Breast epithelium (tissue), 4 donors: ENCODE data around the gene DLST. TPM values are rescaled to one million over a fixed set of nuclear protein-coding genes. Genes with fewer than 3 reads are reported as not detected.

Source experiments
- DNase-seq, 2 donors: peaks; one replicate each; pipeline ENCODE4 v3.0.0-alpha.2; 2019; ENCODE audit warnings: low spot score in 2 of 2
- H3K27ac ChIP-seq, 2 donors: fragments of 200-600 bp; sonication (generic) in 1 of 2; one replicate each; pipeline ENCODE4 v1.5.1; 2016 to 2019; ENCODE audit warnings: mild to moderate bottlenecking in 1 of 2
- H3K27me3 ChIP-seq, 2 donors: fragments of 200-600 bp; sonication (generic) in 1 of 2; one replicate each; pipeline versions ENCODE4 v1.5.1 to v1.6.0; 2017 to 2019; ENCODE audit warnings: control low read depth in 1 of 2, mild to moderate bottlenecking in 1 of 2
- H3K36me3 ChIP-seq: fragments of 200-600 bp; one replicate; pipeline ENCODE4 v1.5.1; 2019
- H3K4me1 ChIP-seq, 2 donors: fragments of 200-600 bp; sonication (generic); one replicate each; pipeline ENCODE4 v1.5.1; 2016 to 2019; ENCODE audit warnings: control low read depth in 1 of 2
- H3K4me3 ChIP-seq, 3 donors: fragments of 200-600 bp; sonication (generic); 1 replicate in 2 of 3; 2 replicates in 1 of 3; pipeline ENCODE4 v1.5.1; 2016 to 2019; ENCODE audit warnings: mild to moderate bottlenecking in 3 of 3, moderate library complexity in 2 of 3
- H3K9me3 ChIP-seq, 2 donors: fragments of 200-600 bp; sonication (generic) in 1 of 2; one replicate each; pipeline ENCODE4 v1.5.1; 2016 to 2019; ENCODE audit warnings: control low read depth in 1 of 2
- CTCF ChIP-seq, 3 donors: fragments of 450-650 bp; IDR thresholded peaks; one replicate each; pipeline ENCODE4 v1.5.1; 2016 to 2017; ENCODE audit warnings: antibody characterized with exemption in 3 of 3, mild to moderate bottlenecking in 3 of 3, moderate library complexity in 3 of 3
- POLR2A ChIP-seq: fragments of 450-650 bp; IDR thresholded peaks from one replicate; pipeline ENCODE4 v1.6.1; 2016; ENCODE audit warnings: antibody characterized with exemption, mild to moderate bottlenecking, moderate library complexity
- POLR2AphosphoS5 ChIP-seq, 3 donors: sonication (generic); formaldehyde crosslinking; IDR thresholded peaks; one replicate each; pipeline ENCODE4 v1.6.1; 2017; ENCODE audit warnings: antibody characterized with exemption in 3 of 3
- intact Hi-C: fragments of 100-400 bp; cut with DNase I; formaldehyde crosslinking; loops from one replicate; pipeline ENCODE4 v1.15.1; 2023; ENCODE audit warnings: low total_unique reads
- total RNA-seq, 3 donors: library from RNA; depleted of rRNA; stranded (reverse); fragments of >200 nt; gene quantifications; one replicate each; pipeline ENCODE4 v1.1.0, GENCODE V29; 2016

The DLST gene
- total RNA-seq, 3 donors from 2014 or later, result 73.4 to 104 (median 76.1) TPM

GRCh38 chr14:74910556-74910955 is 28.8 kb downstream of the DLST start:
- Histone ChIP-seq H3K4me1 (no peaks in the 10 kb centered on the region), H3K9me3 (no peaks in the 10 kb centered on the region), H3K27me3 (no peaks in the 10 kb centered on the region), H3K36me3 (no peaks in the 10 kb centered on the region), H3K4me3 (no peak overlapping the region), H3K27ac (no peak overlapping the region)
- no peak for DNase-seq
- intact Hi-C loops, result loop anchor here (10.0 kb wide), 1 partner anchor 174 kb away; no protein-coding TSS in a partner anchor
- TF ChIP-seq POLR2A (no peak), POLR2AphosphoS5 (IDR thresholded peaks at IDR 0.05) (no peak), CTCF (IDR thresholded peaks at IDR 0.05) (no peak)

DNA sequence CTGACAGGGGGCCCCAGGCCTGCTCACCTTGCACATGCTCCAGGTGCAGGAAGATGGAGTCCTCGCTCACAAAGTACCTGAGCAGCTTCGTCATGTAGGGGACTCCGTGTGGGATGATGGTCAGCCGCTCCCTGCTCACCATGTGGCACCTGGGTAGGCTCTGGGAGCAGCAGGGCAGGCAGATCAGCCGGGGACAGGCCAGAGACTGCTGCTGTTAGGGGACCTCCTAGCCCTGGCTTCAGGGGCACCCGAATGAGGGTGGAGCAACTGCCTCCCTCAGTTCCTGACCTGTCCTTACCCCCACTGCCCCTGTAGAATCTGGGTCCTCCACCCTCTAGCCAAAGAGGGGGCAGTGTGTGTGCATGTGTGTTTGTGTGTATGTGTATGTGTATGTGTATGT is 29.5 kb downstream of the DLST start:
- no peaks in the 10 kb centered on the region for H3K27me3 ChIP-seq
- no peak for DNase-seq
- H3K9me3 ChIP-seq, result no peaks in the 10 kb centered on the region
- TF ChIP-seq CTCF (IDR thresholded peaks at IDR 0.05) (no peak), POLR2AphosphoS5 (IDR thresholded peaks at IDR 0.05) (no peak), POLR2A (no peak)
- intact Hi-C loops, result loop anchor here (10.0 kb wide), 1 partner anchor 174 kb away; no protein-coding TSS in a partner anchor
- H3K4me1 ChIP-seq, result no peaks in the 10 kb centered on the region
- no peak overlapping the region for H3K4me3 ChIP-seq
- no peaks in the 10 kb centered on the region for H3K36me3 ChIP-seq
- H3K27ac ChIP-seq, result no peak overlapping the region

DNA sequence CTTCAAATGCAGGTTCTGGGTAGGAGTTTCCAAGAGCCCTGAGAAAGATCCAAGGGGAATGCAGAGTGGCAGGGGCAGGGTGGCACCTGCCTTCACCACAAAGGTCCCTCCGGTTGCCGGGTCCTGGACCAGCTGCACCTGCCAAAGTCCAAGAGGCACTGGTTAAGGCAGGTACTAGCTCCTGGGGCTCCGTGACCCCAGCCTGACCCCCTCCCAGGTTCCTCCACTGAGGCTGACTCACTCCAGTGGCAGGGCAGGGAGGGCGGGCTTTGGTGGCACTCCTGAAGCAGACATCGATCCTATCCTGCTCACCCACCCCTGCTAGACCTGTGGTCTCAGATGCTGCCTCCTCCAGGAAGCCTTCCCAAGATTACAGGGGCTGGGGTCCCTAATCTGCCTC is 30.0 kb downstream of the DLST start:
- TF ChIP-seq POLR2AphosphoS5 (IDR thresholded peaks at IDR 0.05) (no peak), POLR2A (no peak), CTCF (IDR thresholded peaks at IDR 0.05) (no peak)
- H3K4me3 ChIP-seq, result no peak overlapping the region
- no peak for DNase-seq
- H3K27me3 ChIP-seq, result no peaks in the 10 kb centered on the region
- H3K4me1 ChIP-seq, result peaks cover 0 to under 1% of the 10 kb centered on the region in 2 donors
- H3K36me3 ChIP-seq, result no peaks in the 10 kb centered on the region
- no peak overlapping the region for H3K27ac ChIP-seq
- intact Hi-C loops, result loop anchor here (10.0 kb wide), 1 partner anchor 173 kb away; no protein-coding TSS in a partner anchor
- no peaks in the 10 kb centered on the region for H3K9me3 ChIP-seq

DNA sequence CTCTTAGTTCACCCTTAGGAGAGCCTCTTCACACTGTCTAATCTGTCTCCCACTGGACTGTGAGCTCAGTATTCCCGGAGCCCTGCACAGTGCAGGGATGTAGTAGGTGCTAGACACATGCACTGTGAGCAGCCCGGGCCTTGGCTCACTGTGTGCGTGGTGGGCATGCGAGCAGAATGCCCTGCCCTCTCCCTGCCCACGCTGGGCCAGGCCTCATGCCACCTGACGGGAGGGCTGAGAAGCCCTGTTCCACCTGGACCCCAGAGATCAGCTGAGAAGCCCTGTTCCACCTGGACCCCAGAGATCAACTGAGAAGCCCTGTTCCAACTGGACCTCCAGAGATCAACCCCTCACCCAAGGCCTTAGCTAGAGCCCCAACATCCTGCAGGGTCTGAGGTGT is 30.4 kb downstream of the DLST start:
- intact Hi-C loops, result loop anchor here (10.0 kb wide), 1 partner anchor 173 kb away; no protein-coding TSS in a partner anchor
- no peak for TF ChIP-seq POLR2AphosphoS5 (IDR thresholded peaks at IDR 0.05)
- TF ChIP-seq POLR2A, result no peak
- TF ChIP-seq CTCF (IDR thresholded peaks at IDR 0.05), result no peak
- Histone ChIP-seq H3K27me3 (no peaks in the 10 kb centered on the region), H3K9me3 (no peaks in the 10 kb centered on the region), H3K4me3 (no peak overlapping the region), H3K4me1 (peaks cover 0 to 5% of the 10 kb centered on the region in 2 donors), H3K36me3 (no peaks in the 10 kb centered on the region), H3K27ac (no peak overlapping the region)
- no peak for DNase-seq

DNA sequence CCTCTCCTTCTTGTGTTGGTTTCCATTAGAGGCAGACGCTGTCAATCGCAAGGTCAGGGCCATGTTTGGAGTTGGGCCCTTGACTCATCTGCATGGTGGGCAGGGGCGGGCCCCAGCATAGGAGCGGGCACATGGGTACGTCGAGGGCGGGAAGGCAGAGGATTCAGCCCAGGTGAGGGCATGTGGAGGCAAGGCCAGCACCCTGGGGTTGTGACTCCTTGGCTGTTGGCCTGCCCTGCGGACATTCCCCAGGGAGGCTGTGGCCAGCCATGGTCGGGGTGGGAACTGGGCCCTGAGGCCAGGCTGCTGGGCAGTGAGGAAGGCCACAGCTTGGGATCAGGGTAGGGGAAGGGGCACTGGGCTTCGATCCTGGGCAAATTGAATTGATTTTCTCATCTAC is 31.1 kb downstream of the DLST start:
- no peak for DNase-seq
- no peaks in the 10 kb centered on the region for H3K27me3 ChIP-seq
- peak overlapping the region in 1 of 2 donors; percentile 32 for H3K27ac ChIP-seq
- H3K9me3 ChIP-seq, result no peaks in the 10 kb centered on the region
- H3K36me3 ChIP-seq, result no peaks in the 10 kb centered on the region
- H3K4me1 ChIP-seq, result peaks cover 0 to 11% of the 10 kb centered on the region in 2 donors
- no peak overlapping the region for H3K4me3 ChIP-seq
- TF ChIP-seq POLR2A (no peak), CTCF (IDR thresholded peaks at IDR 0.05) (no peak), POLR2AphosphoS5 (IDR thresholded peaks at IDR 0.05) (no peak)
- intact Hi-C loops, result loop anchor here (10.0 kb wide), 1 partner anchor 172 kb away; no protein-coding TSS in a partner anchor
